Activated B cell treated with CpG ODN at 0.5 μM for 24 hours (primary cell): ENCODE results near the gene GRIP1. TPM values are rescaled to one million over a fixed set of nuclear protein-coding genes. Genes with fewer than 3 reads are reported as not detected.
A peak's percentile ranks its signal among the peaks of the same experiment; 100 is the strongest.

ENCODE experiments used
- ATAC-seq: fragments of 200-7000 bp; cut with Tn5 transposase; one replicate; pipeline ENCODE4 v1.10.0; 2021; ENCODE audit warnings: low read depth, mild to moderate bottlenecking, moderate library complexity
- CTCF ChIA-PET: fragments of 350-600 bp; sonication (Branson Sonifier 250); formaldehyde crosslinking; loops from one replicate; lab custom pipeline; 2021; ENCODE audit warnings: antibody characterized with exemption; lab: Charles Lee
- POLR2A ChIA-PET: fragments of 350-600 bp; sonication (Branson Sonifier 250); formaldehyde crosslinking; loops from one replicate; lab custom pipeline; 2021; ENCODE audit warnings: antibody characterized with exemption; lab: Charles Lee
- DNase-seq: peaks from one replicate; pipeline ENCODE4 v3.0.0; 2022
- H3K27ac Mint-ChIP-seq: one replicate; pipeline ENCODE4 v1.8.0; 2020; ENCODE audit warnings: mixed read lengths
- H3K27me3 Mint-ChIP-seq: one replicate; pipeline ENCODE4 v1.8.0; 2021; ENCODE audit warnings: mixed read lengths
- H3K36me3 Mint-ChIP-seq: one replicate; pipeline ENCODE4 v1.8.0; 2021; ENCODE audit warnings: low read depth, mixed read lengths
- H3K4me1 Mint-ChIP-seq: one replicate; pipeline ENCODE4 v1.8.0; 2021; ENCODE audit warnings: mixed read lengths
- H3K4me3 Mint-ChIP-seq: one replicate; pipeline ENCODE4 v1.8.0; 2020; ENCODE audit warnings: mild to moderate bottlenecking, mixed read lengths
- H3K9me3 Mint-ChIP-seq: one replicate; pipeline ENCODE4 v1.8.0; 2020; ENCODE audit warnings: mixed read lengths
- intact Hi-C: fragments of 100-400 bp; cut with micrococcal nuclease; formaldehyde crosslinking; loops from one replicate; pipeline ENCODE4 v1.15.1; 2024
- total RNA-seq: library from RNA; stranded (reverse); gene quantifications from 2 replicates; pipeline ENCODE4 v1.2.3, GENCODE V29; 2022
- TF ChIP-seq, protein P1 (sequence below): fragments of 200-600 bp; IDR thresholded peaks from one replicate; pipeline ENCODE4 v1.8.0; 2022; ENCODE audit warnings: antibody characterized with exemption, mild to moderate bottlenecking

The GRIP1 gene
- total RNA-seq, 1 donor from 2014 or later, result 0.49 TPM

DNA sequence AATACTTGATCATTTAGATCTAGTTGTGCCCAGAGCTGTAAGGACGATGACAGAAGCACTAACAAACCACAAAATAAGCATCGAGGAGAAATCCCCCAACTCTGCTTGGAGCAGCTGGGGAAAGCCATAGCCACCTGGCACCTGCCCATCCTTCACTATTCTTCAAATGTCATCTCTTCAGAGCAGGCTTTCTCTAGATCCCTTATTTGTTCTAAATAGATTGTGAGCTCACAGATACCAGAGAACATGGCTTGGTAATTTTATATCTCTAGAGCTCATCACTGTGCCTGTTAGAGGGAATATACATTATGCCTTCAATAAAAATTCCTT lies 50.9 kb downstream of the GRIP1 start:
- Mint-ChIP-seq H3K36me3 (no peaks in the 10 kb centered on the region), H3K4me1 (peaks cover 45% of the 10 kb centered on the region), H3K27me3 (no peaks in the 10 kb centered on the region), H3K9me3 (no peaks in the 10 kb centered on the region), H3K27ac (no peak overlapping the region), H3K4me3 (no peak overlapping the region)
- TF ChIP-seq, protein P1, sequence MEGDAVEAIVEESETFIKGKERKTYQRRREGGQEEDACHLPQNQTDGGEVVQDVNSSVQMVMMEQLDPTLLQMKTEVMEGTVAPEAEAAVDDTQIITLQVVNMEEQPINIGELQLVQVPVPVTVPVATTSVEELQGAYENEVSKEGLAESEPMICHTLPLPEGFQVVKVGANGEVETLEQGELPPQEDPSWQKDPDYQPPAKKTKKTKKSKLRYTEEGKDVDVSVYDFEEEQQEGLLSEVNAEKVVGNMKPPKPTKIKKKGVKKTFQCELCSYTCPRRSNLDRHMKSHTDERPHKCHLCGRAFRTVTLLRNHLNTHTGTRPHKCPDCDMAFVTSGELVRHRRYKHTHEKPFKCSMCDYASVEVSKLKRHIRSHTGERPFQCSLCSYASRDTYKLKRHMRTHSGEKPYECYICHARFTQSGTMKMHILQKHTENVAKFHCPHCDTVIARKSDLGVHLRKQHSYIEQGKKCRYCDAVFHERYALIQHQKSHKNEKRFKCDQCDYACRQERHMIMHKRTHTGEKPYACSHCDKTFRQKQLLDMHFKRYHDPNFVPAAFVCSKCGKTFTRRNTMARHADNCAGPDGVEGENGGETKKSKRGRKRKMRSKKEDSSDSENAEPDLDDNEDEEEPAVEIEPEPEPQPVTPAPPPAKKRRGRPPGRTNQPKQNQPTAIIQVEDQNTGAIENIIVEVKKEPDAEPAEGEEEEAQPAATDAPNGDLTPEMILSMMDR, result no peak
- ATAC-seq, result no peak
- ChIA-PET CTCF (no interaction called here), POLR2A (no interaction called here)
- no peak for DNase-seq
- intact Hi-C loops, result no loop called here

DNA sequence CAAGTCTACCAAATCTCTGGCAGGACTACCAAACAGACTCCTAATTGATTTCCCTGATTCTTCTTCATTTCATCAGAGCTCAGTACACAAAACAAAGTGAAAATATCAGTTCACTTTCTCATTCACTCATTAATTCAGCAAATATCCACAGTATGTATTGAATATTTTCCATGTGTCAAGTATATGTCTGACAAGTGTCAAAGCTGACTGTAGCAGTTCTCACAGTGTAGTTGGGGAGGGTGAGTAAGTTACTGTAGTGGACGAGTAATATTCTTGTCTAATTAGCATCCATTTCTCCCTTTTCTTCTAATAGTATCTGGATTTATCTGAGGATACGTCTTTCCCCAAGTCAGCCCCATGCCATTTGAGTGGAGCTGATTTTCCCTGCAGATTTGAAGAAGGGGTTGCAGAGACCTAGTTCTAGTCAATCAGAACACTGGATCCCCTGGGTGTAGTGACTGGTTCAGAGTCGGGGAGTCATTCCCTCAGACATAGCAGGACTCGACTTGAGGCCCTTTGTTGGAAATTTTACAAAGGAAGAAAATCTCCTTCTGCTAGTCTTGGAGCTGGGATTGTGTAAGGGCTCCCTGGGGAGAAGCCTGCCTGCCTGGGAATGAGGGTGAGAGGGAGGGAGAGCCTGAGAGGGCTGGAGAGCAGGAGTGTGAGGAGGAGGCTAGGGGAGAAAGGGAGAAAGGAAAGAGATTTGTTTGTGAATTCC lies 51.4 kb downstream of the GRIP1 start:
- DNase-seq, result no peak
- TF ChIP-seq, protein P1, result no peak
- ATAC-seq, result no peak
- no peaks in the 10 kb centered on the region for H3K27me3 Mint-ChIP-seq
- no peak overlapping the region for H3K27ac Mint-ChIP-seq
- peaks cover 49% of the 10 kb centered on the region for H3K4me1 Mint-ChIP-seq
- no peaks in the 10 kb centered on the region for H3K9me3 Mint-ChIP-seq
- CTCF ChIA-PET, result no interaction called here
- peak overlapping the region; percentile 16 for H3K4me3 Mint-ChIP-seq
- POLR2A ChIA-PET, result interaction anchor here (0.6 kb wide), 1 partner anchor 325 kb away, joined by 5 read pairs; the partner anchor contains the start of gene HELB
- intact Hi-C loops, result no loop called here
- no peaks in the 10 kb centered on the region for H3K36me3 Mint-ChIP-seq

DNA sequence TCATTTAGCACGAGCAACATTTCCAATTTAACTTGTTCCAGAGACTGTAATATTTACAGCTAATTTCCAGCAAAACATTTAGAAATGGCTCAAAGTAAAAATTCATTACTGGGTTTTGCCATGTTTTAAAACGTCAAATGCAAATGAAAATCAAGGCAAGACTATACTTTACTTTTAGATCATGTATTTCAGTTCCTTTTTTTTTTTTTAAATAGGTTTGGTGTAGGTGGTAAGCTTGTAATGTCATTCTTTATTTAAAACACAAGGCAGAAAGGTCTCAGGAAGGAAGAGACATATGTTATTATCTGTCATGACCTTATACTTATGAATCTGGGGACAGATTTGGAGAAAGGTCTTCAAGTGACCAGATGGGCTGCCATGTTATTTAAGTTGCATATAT lies 54.1 kb downstream of the GRIP1 start:
- DNase-seq (no peak), ATAC-seq (peak; percentile 72)
- TF ChIP-seq, protein P1, result no peak
- Mint-ChIP-seq H3K4me3 (peak overlapping the region; percentile 47), H3K4me1 (peaks cover 65% of the 10 kb centered on the region), H3K9me3 (no peaks in the 10 kb centered on the region), H3K36me3 (no peaks in the 10 kb centered on the region), H3K27ac (peak overlapping the region; percentile 46), H3K27me3 (no peaks in the 10 kb centered on the region)
- intact Hi-C loops, result loop anchor here (1.0 kb wide), 1 partner anchor 37 kb away; no protein-coding TSS in a partner anchor
- CTCF ChIA-PET, result no interaction called here
- POLR2A ChIA-PET, result interaction anchor here (0.5 to 2.0 kb wide), 2 partner anchors 36 to 58 kb away, joined by 6 read pairs; no protein-coding TSS in a partner anchor

DNA sequence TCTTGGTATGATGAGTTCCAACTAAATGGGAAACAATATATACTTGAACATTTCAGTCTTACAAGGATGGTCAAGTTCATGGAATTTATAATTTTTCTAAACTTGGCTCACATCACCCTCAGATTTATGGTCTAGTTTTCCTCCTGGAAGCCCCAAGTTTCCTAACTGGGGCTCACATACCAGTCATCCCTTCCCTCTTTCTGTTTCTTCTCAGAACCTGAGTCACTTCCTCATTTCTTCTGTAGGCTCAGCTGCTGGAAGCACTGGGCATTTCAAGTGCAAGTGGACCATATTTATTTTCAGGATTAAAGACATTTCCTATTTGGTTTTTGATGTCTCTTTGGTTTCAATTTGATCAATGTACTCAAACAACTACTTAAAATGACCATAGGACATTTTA lies 55.4 kb downstream of the GRIP1 start:
- Mint-ChIP-seq H3K4me3 (no peak overlapping the region), H3K4me1 (peaks cover 71% of the 10 kb centered on the region), H3K27me3 (no peaks in the 10 kb centered on the region), H3K27ac (no peak overlapping the region), H3K9me3 (no peaks in the 10 kb centered on the region), H3K36me3 (no peaks in the 10 kb centered on the region)
- POLR2A ChIA-PET, result no interaction called here
- intact Hi-C loops, result no loop called here
- DNase-seq, result no peak
- CTCF ChIA-PET, result no interaction called here
- TF ChIP-seq, protein P1, result no peak
- ATAC-seq, result no peak

DNA sequence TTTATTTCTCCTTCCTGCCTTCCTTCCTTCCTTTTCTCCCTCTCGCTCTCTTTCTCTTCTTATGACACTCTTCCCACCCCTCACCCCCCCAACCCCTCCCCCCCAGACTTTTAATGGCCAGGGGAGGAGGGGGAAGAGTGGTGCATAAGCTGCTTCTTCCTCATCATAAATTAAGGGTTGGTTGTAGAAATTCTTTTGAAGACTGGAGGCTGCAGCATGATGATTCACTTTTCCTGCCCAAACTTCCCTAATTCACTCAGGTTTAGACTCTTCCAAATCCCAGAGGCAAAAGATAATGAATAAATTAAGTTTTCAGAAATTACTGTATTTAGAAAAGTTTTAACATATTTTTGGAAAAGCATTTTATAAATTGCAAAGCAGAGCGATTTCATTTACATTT lies 58.2 kb downstream of the GRIP1 start:
- ATAC-seq (no peak), DNase-seq (no peak)
- CTCF ChIA-PET, result no interaction called here
- intact Hi-C loops, result no loop called here
- H3K27me3 Mint-ChIP-seq, result no peaks in the 10 kb centered on the region
- POLR2A ChIA-PET, result no interaction called here
- no peaks in the 10 kb centered on the region for H3K36me3 Mint-ChIP-seq
- TF ChIP-seq, protein P1, result no peak
- peaks cover 67% of the 10 kb centered on the region for H3K4me1 Mint-ChIP-seq
- H3K27ac Mint-ChIP-seq, result no peak overlapping the region
- no peak overlapping the region for H3K4me3 Mint-ChIP-seq
- H3K9me3 Mint-ChIP-seq, result no peaks in the 10 kb centered on the region
